H9 (cell line): ENCODE data around the gene C2orf81. TPM values are rescaled to one million over a fixed set of nuclear protein-coding genes. Genes with fewer than 3 reads are reported as not detected.

Experiments
- DNase-seq: peaks from one replicate; pipeline ENCODE4 v3.0.0-alpha.2; 2017
- H2AFZ ChIP-seq: one replicate; pipeline ENCODE4 v1.6.1; 2013; ENCODE audit warnings: mild to moderate bottlenecking, low read length, control low read depth, moderate library complexity
- H2AK5ac ChIP-seq: 2 replicates; pipeline ENCODE4 v1.6.1; 2013; ENCODE audit warnings: low read length, control low read depth, mixed read lengths; ENCODE audit not compliant: insufficient read length
- H2BK120ac ChIP-seq: one replicate; pipeline ENCODE4 v1.6.1; 2013; ENCODE audit warnings: low read depth, mild to moderate bottlenecking, low read length, control low read depth, inconsistent platforms; ENCODE audit not compliant: poor library complexity, severe bottlenecking
- H2BK12ac ChIP-seq: 2 replicates; pipeline ENCODE4 v1.6.1; 2013; ENCODE audit warnings: low read length, control low read depth, mixed read lengths, low read depth; ENCODE audit not compliant: insufficient read length
- H2BK15ac ChIP-seq: 2 replicates; pipeline ENCODE4 v1.6.1; 2013; ENCODE audit warnings: low read depth, low read length, control low read depth
- H2BK20ac ChIP-seq: one replicate; pipeline ENCODE4 v1.6.1; 2013; ENCODE audit warnings: low read depth, mild to moderate bottlenecking, low read length, control low read depth, inconsistent platforms; ENCODE audit not compliant: poor library complexity, severe bottlenecking
- H2BK5ac ChIP-seq: 2 replicates; pipeline ENCODE4 v1.6.1; 2013; ENCODE audit warnings: low read length, control low read depth, mixed read lengths; ENCODE audit not compliant: insufficient read length
- H3K14ac ChIP-seq: 2 replicates; pipeline ENCODE4 v1.6.1; 2013; ENCODE audit warnings: low read length, control low read depth; ENCODE audit not compliant: insufficient read depth
- H3K18ac ChIP-seq: 2 replicates; pipeline ENCODE4 v1.6.1; 2013; ENCODE audit warnings: low read depth, mild to moderate bottlenecking, mixed read lengths, low read length, control low read depth; ENCODE audit not compliant: insufficient read length
- H3K23ac ChIP-seq: 2 replicates; pipeline ENCODE4 v1.6.1; 2013; ENCODE audit warnings: low read length, control low read depth, mixed read lengths, low read depth; ENCODE audit not compliant: insufficient read length
- H3K23me2 ChIP-seq: 2 replicates; pipeline ENCODE4 v1.6.1; 2013; ENCODE audit warnings: low read depth, mild to moderate bottlenecking, mixed read lengths, low read length, control low read depth; ENCODE audit not compliant: insufficient read length, poor library complexity, severe bottlenecking
- H3K27ac ChIP-seq: 2 replicates; pipeline ENCODE4 v1.5.1; 2013; ENCODE audit warnings: low read length, control low read depth, mixed read lengths, low read depth; ENCODE audit not compliant: insufficient read length
- H3K27me3 ChIP-seq: 2 replicates; pipeline ENCODE4 v1.6.1; 2013; ENCODE audit warnings: low read length, control low read depth, inconsistent platforms; ENCODE audit not compliant: insufficient read depth
- H3K4ac ChIP-seq: 2 replicates; pipeline ENCODE4 v1.6.1; 2013; ENCODE audit warnings: low read depth, mild to moderate bottlenecking, control low read depth, inconsistent platforms, low read length, moderate library complexity
- H3K4me1 ChIP-seq: 2 replicates; pipeline ENCODE4 v1.6.1; 2013; ENCODE audit warnings: low read length, control low read depth, inconsistent platforms; ENCODE audit not compliant: insufficient read depth
- H3K4me2 ChIP-seq: 2 replicates; pipeline ENCODE4 v1.6.1; 2013; ENCODE audit warnings: low read length, control low read depth, mixed read lengths; ENCODE audit not compliant: insufficient read length, insufficient read depth
- H3K56ac ChIP-seq: 2 replicates; pipeline ENCODE4 v1.6.1; 2013; ENCODE audit warnings: low read depth, mild to moderate bottlenecking, mixed read lengths, low read length, control low read depth; ENCODE audit not compliant: insufficient read length
- H3K79me1 ChIP-seq: 2 replicates; pipeline ENCODE4 v1.6.1; 2013; ENCODE audit warnings: low read depth, mild to moderate bottlenecking, moderate library complexity, low read length, control low read depth, inconsistent platforms; ENCODE audit not compliant: insufficient read depth, poor library complexity, severe bottlenecking
- H3K79me2 ChIP-seq: 2 replicates; pipeline ENCODE4 v1.6.1; 2013; ENCODE audit warnings: low read length, control low read depth, inconsistent platforms; ENCODE audit not compliant: insufficient read depth
- H3K9ac ChIP-seq: 2 replicates; pipeline ENCODE4 v1.6.1; 2013; ENCODE audit warnings: low read length, control low read depth, mixed read lengths; ENCODE audit not compliant: insufficient read length; ENCODE audit errors: extremely low read depth
- H3K9me3 ChIP-seq: one replicate; pipeline ENCODE4 v1.6.1; 2013; ENCODE audit warnings: low read depth, low read length, inconsistent platforms; ENCODE audit not compliant: control insufficient read depth
- H3T11ph ChIP-seq: one replicate; pipeline ENCODE4 v1.6.1; 2013; ENCODE audit warnings: mild to moderate bottlenecking, low read length, control low read depth, inconsistent platforms
- H4K20me1 ChIP-seq: one replicate; pipeline ENCODE4 v1.6.1; 2013; ENCODE audit not compliant: control insufficient read depth, insufficient read length, insufficient read depth
- H4K5ac ChIP-seq: 2 replicates; pipeline ENCODE4 v1.6.1; 2013; ENCODE audit warnings: low read depth, mild to moderate bottlenecking, mixed read lengths, low read length, control low read depth; ENCODE audit not compliant: insufficient read length
- H4K8ac ChIP-seq: replicated peaks from 2 replicates; pipeline ENCODE4 v1.6.1; 2013; ENCODE audit warnings: low read length, control low read depth, mixed read lengths, low read depth; ENCODE audit not compliant: insufficient read length
- H4K91ac ChIP-seq: 2 replicates; pipeline ENCODE4 v1.6.1; 2013; ENCODE audit warnings: low read depth, mild to moderate bottlenecking, moderate library complexity, mixed read lengths, low read length, control low read depth; ENCODE audit not compliant: insufficient read length
- H3K27ac Mint-ChIP-seq, 3 experiments: 2 replicates in 2 of 3; 3 replicates in 1 of 3; pipeline ENCODE4 v1.8.0; 2020 to 2021; ENCODE audit warnings: mixed read lengths in 3 of 3, mild to moderate bottlenecking in 1 of 3, moderate library complexity in 1 of 3
- H3K27me3 Mint-ChIP-seq: 2 replicates; pipeline ENCODE4 v1.8.0; 2021; ENCODE audit warnings: low read depth, mild to moderate bottlenecking, moderate library complexity, mixed read lengths
- H3K36me3 Mint-ChIP-seq, 3 experiments: 2 replicates in 2 of 3; 3 replicates in 1 of 3; pipeline ENCODE4 v1.8.0; 2020 to 2021; ENCODE audit warnings: low read depth in 3 of 3, mixed read lengths in 3 of 3; ENCODE audit not compliant: insufficient read depth in 1 of 3
- H3K4me1 Mint-ChIP-seq, 2 experiments: 2 replicates each; pipeline ENCODE4 v1.8.0; 2020; ENCODE audit warnings: mixed read lengths in 2 of 2
- H3K4me3 Mint-ChIP-seq, 2 experiments: 2 replicates in 1 of 2; 3 replicates in 1 of 2; pipeline ENCODE4 v1.8.0; 2020 to 2021; ENCODE audit warnings: mild to moderate bottlenecking in 2 of 2, mixed read lengths in 2 of 2, moderate library complexity in 1 of 2
- H3K9me3 Mint-ChIP-seq, 2 experiments: 2 replicates in 1 of 2; 3 replicates in 1 of 2; pipeline ENCODE4 v1.8.0; 2020; ENCODE audit warnings: mild to moderate bottlenecking in 2 of 2, mixed read lengths in 2 of 2, moderate library complexity in 1 of 2
- WGBS: extraction: QIAGEN DNeasy Blood & Tissue Kit; methylation state at CpG from one replicate; pipeline ENCODE4 v1.1.7; 2013; ENCODE audit warnings: missing lambda C conversion rate, low lambda C conversion rate, mixed read lengths; ENCODE audit not compliant: insufficient read length; ENCODE audit errors: extremely low coverage; 5-methylcytosine and 5-hydroxymethylcytosine counted together
- total RNA-seq: library from RNA; stranded (reverse); gene quantifications from 2 replicates; pipeline ENCODE4 v1.2.1, GENCODE V29; 2021
- TF ChIP-seq, protein P1 (sequence below): fragments of 200-600 bp; sonication (generic); conservative IDR thresholded peaks from 3 replicates; pipeline ENCODE4 v1.8.0; 2021; ENCODE audit warnings: antibody characterized with exemption, mild to moderate bottlenecking

The C2orf81 gene
- total RNA-seq, 1 experiment from 2014 or later: 3.5 TPM

DNA sequence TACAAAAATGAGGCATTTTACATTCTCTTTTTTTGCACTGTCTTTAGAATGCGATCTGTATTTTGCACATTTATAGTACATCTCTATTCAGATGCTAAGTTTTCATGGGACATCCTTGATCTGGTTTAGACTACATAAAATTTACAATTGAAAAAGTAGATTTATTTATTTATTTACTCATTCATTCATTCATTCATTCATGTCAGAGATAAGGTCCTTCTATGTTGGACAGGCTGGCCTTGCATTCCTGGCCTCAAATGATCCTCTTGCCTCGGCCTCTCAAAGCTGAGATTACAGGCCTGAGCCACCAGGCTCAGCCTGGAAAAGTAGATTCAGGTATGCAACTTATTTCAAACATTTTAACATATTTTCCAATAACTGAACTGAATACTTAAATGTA, 25.3 kb downstream of the C2orf81 start:
- Histone ChIP-seq H2BK12ac (no peak overlapping the region), H2BK15ac (no peak overlapping the region), H3K56ac (no peak overlapping the region), H4K8ac (no peak overlapping the region), H3K23ac (no peak overlapping the region), H4K20me1 (no peaks in the 10 kb centered on the region), H4K5ac (no peak overlapping the region), H3K23me2 (peaks cover 2% of the 10 kb centered on the region), H3K4ac (no peak overlapping the region), H3K9me3 (no peaks in the 10 kb centered on the region), H2AFZ (no peak overlapping the region), H2BK120ac (no peak overlapping the region), H3K14ac (no peak overlapping the region), H2AK5ac (no peak overlapping the region), H4K91ac (no peak overlapping the region), H3K9ac (no peak overlapping the region), H3K79me2 (0 out of 2 replicates have a peak, but pooled peaks cover 1% of the 10 kb centered on the region), H3K4me2 (no peak overlapping the region), H3K4me1 (no peaks in the 10 kb centered on the region), H3T11ph (no peak overlapping the region), H3K18ac (no peak overlapping the region), H3K27ac (no peak overlapping the region), H2BK5ac (no peak overlapping the region), H3K27me3 (no peaks in the 10 kb centered on the region), H2BK20ac (no peak overlapping the region), H3K79me1 (no peaks in the 10 kb centered on the region)
- WGBS: no CpG with 5 or more reads among the region's 2 CpGs
- H3K36me3 Mint-ChIP-seq: no peaks in the 10 kb centered on the region
- DNase-seq: no peak
- H3K27ac Mint-ChIP-seq: no peak overlapping the region
- H3K4me3 Mint-ChIP-seq: no peak overlapping the region
- peaks cover 10 to 11% of the 10 kb centered on the region in 2 experiments for H3K4me1 Mint-ChIP-seq
- no peaks in the 10 kb centered on the region for H3K9me3 Mint-ChIP-seq
- TF ChIP-seq, protein P1, sequence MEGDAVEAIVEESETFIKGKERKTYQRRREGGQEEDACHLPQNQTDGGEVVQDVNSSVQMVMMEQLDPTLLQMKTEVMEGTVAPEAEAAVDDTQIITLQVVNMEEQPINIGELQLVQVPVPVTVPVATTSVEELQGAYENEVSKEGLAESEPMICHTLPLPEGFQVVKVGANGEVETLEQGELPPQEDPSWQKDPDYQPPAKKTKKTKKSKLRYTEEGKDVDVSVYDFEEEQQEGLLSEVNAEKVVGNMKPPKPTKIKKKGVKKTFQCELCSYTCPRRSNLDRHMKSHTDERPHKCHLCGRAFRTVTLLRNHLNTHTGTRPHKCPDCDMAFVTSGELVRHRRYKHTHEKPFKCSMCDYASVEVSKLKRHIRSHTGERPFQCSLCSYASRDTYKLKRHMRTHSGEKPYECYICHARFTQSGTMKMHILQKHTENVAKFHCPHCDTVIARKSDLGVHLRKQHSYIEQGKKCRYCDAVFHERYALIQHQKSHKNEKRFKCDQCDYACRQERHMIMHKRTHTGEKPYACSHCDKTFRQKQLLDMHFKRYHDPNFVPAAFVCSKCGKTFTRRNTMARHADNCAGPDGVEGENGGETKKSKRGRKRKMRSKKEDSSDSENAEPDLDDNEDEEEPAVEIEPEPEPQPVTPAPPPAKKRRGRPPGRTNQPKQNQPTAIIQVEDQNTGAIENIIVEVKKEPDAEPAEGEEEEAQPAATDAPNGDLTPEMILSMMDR: no peak
- H3K27me3 Mint-ChIP-seq: peaks cover 1% of the 10 kb centered on the region
